Measurements from ENCODE around the gene SOX3.

The SOX3 gene

GRCh38 chrX:140505421-140506337 is 810 bp upstream of the SOX3 start:
- no peak for DNase-seq (ENCODE audit: low read depth)
- TF ChIP-seq, protein P1, sequence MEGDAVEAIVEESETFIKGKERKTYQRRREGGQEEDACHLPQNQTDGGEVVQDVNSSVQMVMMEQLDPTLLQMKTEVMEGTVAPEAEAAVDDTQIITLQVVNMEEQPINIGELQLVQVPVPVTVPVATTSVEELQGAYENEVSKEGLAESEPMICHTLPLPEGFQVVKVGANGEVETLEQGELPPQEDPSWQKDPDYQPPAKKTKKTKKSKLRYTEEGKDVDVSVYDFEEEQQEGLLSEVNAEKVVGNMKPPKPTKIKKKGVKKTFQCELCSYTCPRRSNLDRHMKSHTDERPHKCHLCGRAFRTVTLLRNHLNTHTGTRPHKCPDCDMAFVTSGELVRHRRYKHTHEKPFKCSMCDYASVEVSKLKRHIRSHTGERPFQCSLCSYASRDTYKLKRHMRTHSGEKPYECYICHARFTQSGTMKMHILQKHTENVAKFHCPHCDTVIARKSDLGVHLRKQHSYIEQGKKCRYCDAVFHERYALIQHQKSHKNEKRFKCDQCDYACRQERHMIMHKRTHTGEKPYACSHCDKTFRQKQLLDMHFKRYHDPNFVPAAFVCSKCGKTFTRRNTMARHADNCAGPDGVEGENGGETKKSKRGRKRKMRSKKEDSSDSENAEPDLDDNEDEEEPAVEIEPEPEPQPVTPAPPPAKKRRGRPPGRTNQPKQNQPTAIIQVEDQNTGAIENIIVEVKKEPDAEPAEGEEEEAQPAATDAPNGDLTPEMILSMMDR (conservative IDR thresholded peaks at IDR 0.05; ENCODE audit: low read depth, low read length) = no peak
- no peak overlapping the region for H3K4me3 ChIP-seq (ENCODE audit: low read depth, low read length)

GRCh38 chrX:140503714-140504351 is 1.0 kb downstream of the SOX3 start:
- no peak for DNase-seq (ENCODE audit: low read depth)
- TF ChIP-seq, protein P1 (conservative IDR thresholded peaks at IDR 0.05; ENCODE audit: low read depth, low read length) = no peak
- H3K4me3 ChIP-seq (ENCODE audit: low read depth, low read length) = no peak overlapping the region

GRCh38 chrX:140503238-140503601 is 1.6 kb downstream of the SOX3 start:
- no peak for DNase-seq (ENCODE audit: low read depth)
- TF ChIP-seq, protein P1 (conservative IDR thresholded peaks at IDR 0.05; ENCODE audit: low read depth, low read length) = no peak
- no peak overlapping the region for H3K4me3 ChIP-seq (ENCODE audit: low read depth, low read length)

DNA sequence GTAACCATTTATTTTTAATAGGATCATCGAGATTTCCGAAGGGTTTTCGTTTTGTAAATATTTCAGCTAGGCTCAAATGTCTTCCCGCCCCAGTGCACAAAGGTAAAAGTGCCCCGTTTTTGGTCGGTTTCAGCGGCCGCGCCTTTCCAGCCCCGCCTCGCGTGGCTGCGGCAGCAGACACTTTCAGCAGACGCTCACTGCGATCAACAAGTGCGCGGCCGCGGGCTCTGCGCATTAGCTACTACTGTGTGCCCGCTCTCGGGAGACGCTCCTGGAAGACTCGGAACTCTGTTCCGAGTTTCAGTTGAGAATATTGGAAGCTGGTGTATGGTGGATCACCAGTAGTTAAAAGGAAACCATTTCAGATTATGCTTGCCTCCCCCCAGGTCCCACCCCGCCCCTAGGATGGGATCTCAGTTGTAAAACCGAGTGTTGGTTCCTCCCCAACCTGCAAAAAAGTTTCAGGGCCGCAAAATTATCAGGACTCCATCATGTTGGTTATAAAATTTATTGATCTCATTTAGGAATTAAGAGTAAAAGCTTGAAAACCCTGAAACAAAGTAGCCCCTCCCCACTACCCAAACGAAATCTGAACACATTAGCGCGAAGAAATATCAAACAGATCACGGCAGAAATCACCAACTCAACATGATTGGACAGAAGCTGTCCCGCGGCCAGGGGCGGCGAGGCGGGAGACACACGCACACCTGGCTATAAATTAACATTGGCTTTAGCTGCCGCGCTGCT is 2.2 kb downstream of the SOX3 start:
- H3K4me3 ChIP-seq (ENCODE audit: low read depth, low read length) = no peak overlapping the region
- DNase-seq (ENCODE audit: low read depth) = no peak
- TF ChIP-seq, protein P1 (conservative IDR thresholded peaks at IDR 0.05; ENCODE audit: low read depth, low read length) = no peak

DNA sequence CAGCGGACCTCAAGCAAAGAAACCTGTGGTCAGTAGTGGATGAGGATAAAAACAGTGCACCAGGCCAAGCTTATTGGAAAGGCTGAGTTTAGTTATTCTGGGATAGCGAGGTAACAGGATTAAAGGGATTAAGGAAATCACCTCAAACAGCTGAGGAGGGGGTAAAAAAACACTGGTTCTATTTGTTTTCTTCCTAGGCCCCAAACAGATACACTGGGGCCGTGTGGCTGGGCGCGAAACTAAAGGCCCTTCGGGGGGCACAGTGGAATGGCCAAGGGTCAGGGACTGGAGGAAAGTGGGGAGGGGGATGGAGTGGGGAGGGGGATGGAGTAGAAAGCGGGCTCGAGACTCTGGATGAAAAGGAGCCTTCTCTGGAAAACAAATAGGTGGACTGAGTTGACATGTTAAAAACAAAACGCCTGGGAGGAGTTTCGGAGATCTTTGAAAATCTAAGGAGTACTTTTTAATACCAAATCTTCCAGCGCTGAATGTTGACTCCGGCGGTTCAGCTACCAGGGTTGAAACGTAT is 2.9 kb downstream of the SOX3 start:
- no peak for DNase-seq (ENCODE audit: low read depth)
- no peak overlapping the region for H3K4me3 ChIP-seq (ENCODE audit: low read depth, low read length)
- TF ChIP-seq, protein P1 (conservative IDR thresholded peaks at IDR 0.05; ENCODE audit: low read depth, low read length) = no peak

GRCh38 chrX:140501321-140501720 is 3.5 kb downstream of the SOX3 start:
- H3K4me3 ChIP-seq (ENCODE audit: low read depth, low read length) = no peak overlapping the region
- no peak for DNase-seq (ENCODE audit: low read depth)
- TF ChIP-seq, protein P1 (conservative IDR thresholded peaks at IDR 0.05; ENCODE audit: low read depth, low read length) = no peak
